ENCODE results near the gene EIF4G3. TPM values are rescaled to one million over a fixed set of nuclear protein-coding genes. Genes with fewer than 3 reads are reported as not detected.
"Not testable (repeated sequence)": the region's sequence is repeated elsewhere in the genome, so short reads cannot be mapped to it uniquely, and the experiment has no call there.

The EIF4G3 gene
- total RNA-seq: 64.0 and 66.8 TPM in 2 replicates

GRCh38 chr1:21176586-21177555, at the start of gene EIF4G3:
EIF4G3 (minus strand) TSS chr1:21176897; CDS start chr1:21002742, 174,155 bp downstream.
- peak; percentile 100 for DNase-seq
- Mint-ChIP-seq H3K4me1 (peaks cover 20% of the 10 kb centered on the region), H3K36me3 (ENCODE audit: low read depth) (peaks cover 16% of the 10 kb centered on the region), H3K27me3 (peaks cover 2% of the 10 kb centered on the region), H3K27ac (peak within 1 kb of the TSS; percentile 91), H3K9me3 (no peaks in the 10 kb centered on the region), H3K4me3 (peak within 1 kb of the TSS; percentile 89)
- intact Hi-C loops (cut with micrococcal nuclease): loop anchor here (2.0 to 5.0 kb wide), 4 partner anchors 155 to 390 kb away; partner anchors contain the start of gene HP1BP3

GRCh38 chr1:21225065-21225464, 48.4 kb upstream of the EIF4G3 start:
- DNase-seq: no peak
- H3K27me3 Mint-ChIP-seq: no peaks in the 10 kb centered on the region
- no peak overlapping the region for H3K4me3 Mint-ChIP-seq
- intact Hi-C loops (cut with micrococcal nuclease): no loop called here
- no peaks in the 10 kb centered on the region for H3K4me1 Mint-ChIP-seq
- H3K27ac Mint-ChIP-seq: no peak overlapping the region
- peaks cover 46% of the 10 kb centered on the region for H3K36me3 Mint-ChIP-seq (ENCODE audit: low read depth)
- no peaks in the 10 kb centered on the region for H3K9me3 Mint-ChIP-seq

GRCh38 chr1:21220815-21221214, 44.1 kb upstream of the EIF4G3 start:
- H3K27ac Mint-ChIP-seq: no peak overlapping the region
- no peaks in the 10 kb centered on the region for H3K9me3 Mint-ChIP-seq
- intact Hi-C loops (cut with micrococcal nuclease): no loop called here
- DNase-seq: no peak
- no peaks in the 10 kb centered on the region for H3K27me3 Mint-ChIP-seq
- H3K4me1 Mint-ChIP-seq: peaks cover 3% of the 10 kb centered on the region
- no peak overlapping the region for H3K4me3 Mint-ChIP-seq
- H3K36me3 Mint-ChIP-seq (ENCODE audit: low read depth): peaks cover 43% of the 10 kb centered on the region

GRCh38 chr1:21219674-21220073, 43.0 kb upstream of the EIF4G3 start:
- intact Hi-C loops (cut with micrococcal nuclease): no loop called here
- Mint-ChIP-seq H3K4me3 (no peak overlapping the region), H3K27me3 (no peaks in the 10 kb centered on the region), H3K27ac (no peak overlapping the region), H3K36me3 (ENCODE audit: low read depth) (peaks cover 37% of the 10 kb centered on the region), H3K4me1 (peaks cover 3% of the 10 kb centered on the region), H3K9me3 (no peaks in the 10 kb centered on the region)
- DNase-seq: no peak

- intact Hi-C loops (cut with micrococcal nuclease): loop anchor here (1.0 kb wide), 1 partner anchor 150 kb away; no protein-coding TSS in a partner anchor
- no peaks in the 10 kb centered on the region for H3K9me3 Mint-ChIP-seq
Measured at GRCh38 chr1:21217812-21218596, 41.3 kb upstream of the EIF4G3 start.

GRCh38 chr1:21216835-21217811, 40.4 kb upstream of the EIF4G3 start:
- Mint-ChIP-seq H3K27me3 (no peaks in the 10 kb centered on the region), H3K4me1 (peaks cover 3% of the 10 kb centered on the region), H3K36me3 (ENCODE audit: low read depth) (peaks cover 24% of the 10 kb centered on the region), H3K4me3 (no peak overlapping the region), H3K9me3 (no peaks in the 10 kb centered on the region), H3K27ac (no peak overlapping the region)
- peak; percentile 90 for DNase-seq
- intact Hi-C loops (cut with micrococcal nuclease): loop anchor here (1.0 kb wide), 1 partner anchor 151 kb away; no protein-coding TSS in a partner anchor

More at GRCh38 chr1:21217812-21218596, 41.3 kb upstream of the EIF4G3 start:
- Mint-ChIP-seq H3K27me3 (no peaks in the 10 kb centered on the region), H3K4me3 (no peak overlapping the region), H3K4me1 (peaks cover 3% of the 10 kb centered on the region), H3K36me3 (ENCODE audit: low read depth) (peaks cover 27% of the 10 kb centered on the region), H3K27ac (no peak overlapping the region)
- peak; percentile 82 for DNase-seq

- peaks cover 6% of the 10 kb centered on the region for H3K36me3 Mint-ChIP-seq (ENCODE audit: low read depth)
- peaks cover 8% of the 10 kb centered on the region for H3K4me1 Mint-ChIP-seq
- DNase-seq: no peak
- no peaks in the 10 kb centered on the region for H3K9me3 Mint-ChIP-seq
- intact Hi-C loops (cut with micrococcal nuclease): no loop called here
- H3K4me3 Mint-ChIP-seq: no peak overlapping the region
- H3K27ac Mint-ChIP-seq: no peak overlapping the region
- peaks cover 1% of the 10 kb centered on the region for H3K27me3 Mint-ChIP-seq
Measured at GRCh38 chr1:21212126-21212525, 35.4 kb upstream of the EIF4G3 start.

- H3K4me3 Mint-ChIP-seq; H3K27me3 Mint-ChIP-seq; DNase-seq; H3K36me3 Mint-ChIP-seq (ENCODE audit: low read depth); H3K27ac Mint-ChIP-seq; H3K9me3 Mint-ChIP-seq; intact Hi-C loops (cut with micrococcal nuclease); H3K4me1 Mint-ChIP-seq: not testable (repeated sequence)
Measured at GRCh38 chr1:21208137-21208700, 31.5 kb upstream of the EIF4G3 start.

GRCh38 chr1:21206117-21206516, 29.4 kb upstream of the EIF4G3 start:
- no peaks in the 10 kb centered on the region for H3K9me3 Mint-ChIP-seq
- peaks cover 5% of the 10 kb centered on the region for H3K4me1 Mint-ChIP-seq
- DNase-seq: no peak
- H3K36me3 Mint-ChIP-seq (ENCODE audit: low read depth): no peaks in the 10 kb centered on the region
- no peak overlapping the region for H3K4me3 Mint-ChIP-seq
- no peaks in the 10 kb centered on the region for H3K27me3 Mint-ChIP-seq
- intact Hi-C loops (cut with micrococcal nuclease): no loop called here
- no peak overlapping the region for H3K27ac Mint-ChIP-seq

- intact Hi-C loops (cut with micrococcal nuclease): no loop called here
- Mint-ChIP-seq H3K27me3 (no peaks in the 10 kb centered on the region), H3K4me3 (no peak overlapping the region)
Measured at GRCh38 chr1:21205416-21205815, 28.7 kb upstream of the EIF4G3 start.

GRCh38 chr1:21201650-21202049, 25.0 kb upstream of the EIF4G3 start:
- intact Hi-C loops (cut with micrococcal nuclease): no loop called here
- peaks cover 5% of the 10 kb centered on the region for H3K27me3 Mint-ChIP-seq
- no peak for DNase-seq
- H3K36me3 Mint-ChIP-seq (ENCODE audit: low read depth): no peaks in the 10 kb centered on the region
- no peak overlapping the region for H3K27ac Mint-ChIP-seq
- no peak overlapping the region for H3K4me3 Mint-ChIP-seq
- H3K4me1 Mint-ChIP-seq: no peaks in the 10 kb centered on the region
- H3K9me3 Mint-ChIP-seq: no peaks in the 10 kb centered on the region

More at GRCh38 chr1:21205416-21205815, 28.7 kb upstream of the EIF4G3 start:
- DNase-seq: no peak
- H3K9me3 Mint-ChIP-seq: no peaks in the 10 kb centered on the region
- no peak overlapping the region for H3K27ac Mint-ChIP-seq
- no peaks in the 10 kb centered on the region for H3K36me3 Mint-ChIP-seq (ENCODE audit: low read depth)
- H3K4me1 Mint-ChIP-seq: peaks cover 5% of the 10 kb centered on the region

GRCh38 chr1:21201238-21201637, 24.5 kb upstream of the EIF4G3 start:
- H3K36me3 Mint-ChIP-seq (ENCODE audit: low read depth); H3K27me3 Mint-ChIP-seq; DNase-seq; H3K4me3 Mint-ChIP-seq; H3K4me1 Mint-ChIP-seq; H3K27ac Mint-ChIP-seq; H3K9me3 Mint-ChIP-seq; intact Hi-C loops (cut with micrococcal nuclease): not testable (repeated sequence)

- intact Hi-C loops (cut with micrococcal nuclease): no loop called here
- Mint-ChIP-seq H3K4me1 (no peaks in the 10 kb centered on the region), H3K27me3 (peaks cover 8% of the 10 kb centered on the region), H3K9me3 (no peaks in the 10 kb centered on the region), H3K4me3 (no peak overlapping the region), H3K36me3 (ENCODE audit: low read depth) (no peaks in the 10 kb centered on the region), H3K27ac (no peak overlapping the region)
- DNase-seq: no peak
Measured at GRCh38 chr1:21200767-21201166, 24.1 kb upstream of the EIF4G3 start.

All from activated CD4-positive, alpha-beta T cell treated with anti-CD3 and anti-CD28 coated beads, Interleukin-2, amount 10 ng/mL, durations not matched to agents 24 days and 14 days (primary cell).